ENCODE data around the gene SLCO2B1. TPM values are rescaled to one million over a fixed set of nuclear protein-coding genes. Genes with fewer than 3 reads are reported as not detected.

The SLCO2B1 gene
- total RNA-seq, 1 donor from 2014 or later, result 0.18 TPM

DNA sequence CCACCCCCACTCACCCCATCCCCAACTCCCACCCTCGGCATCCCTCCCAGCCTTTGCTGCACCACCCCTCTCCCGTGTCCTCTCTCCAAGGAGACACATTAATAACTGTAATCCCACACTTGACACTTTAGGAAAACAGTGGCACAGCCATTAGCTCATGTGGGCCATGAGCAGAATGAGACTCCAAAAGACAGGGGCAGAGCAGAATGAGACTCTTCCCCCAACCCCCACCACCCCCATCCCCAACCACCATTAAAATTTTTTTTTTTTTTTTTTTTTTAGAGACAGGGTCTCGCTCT is 6.2 kb upstream of the SLCO2B1 start:
- Mint-ChIP-seq H3K36me3 (ENCODE audit: low read depth) (no peaks in the 10 kb centered on the region), H3K4me1 (peaks cover 21% of the 10 kb centered on the region), H3K4me3 (no peak overlapping the region), H3K9me3 (no peaks in the 10 kb centered on the region), H3K27ac (no peak overlapping the region), H3K27me3 (peaks cover 4% of the 10 kb centered on the region)
- DNase-seq (no peak), ATAC-seq (ENCODE audit: low read depth) (no peak)
- intact Hi-C loops (cut with micrococcal nuclease), result loop anchor here (1.0 to 5.0 kb wide), 6 partner anchors 61 to 214 kb away; no protein-coding TSS in a partner anchor
- ChIA-PET CTCF (interaction anchor here (3.5 to 6.6 kb wide), 2 partner anchors 104 kb away, joined by 19 to 125 read pairs; no protein-coding TSS in a partner anchor), POLR2A (no interaction called here)
- TF ChIP-seq, protein P1, sequence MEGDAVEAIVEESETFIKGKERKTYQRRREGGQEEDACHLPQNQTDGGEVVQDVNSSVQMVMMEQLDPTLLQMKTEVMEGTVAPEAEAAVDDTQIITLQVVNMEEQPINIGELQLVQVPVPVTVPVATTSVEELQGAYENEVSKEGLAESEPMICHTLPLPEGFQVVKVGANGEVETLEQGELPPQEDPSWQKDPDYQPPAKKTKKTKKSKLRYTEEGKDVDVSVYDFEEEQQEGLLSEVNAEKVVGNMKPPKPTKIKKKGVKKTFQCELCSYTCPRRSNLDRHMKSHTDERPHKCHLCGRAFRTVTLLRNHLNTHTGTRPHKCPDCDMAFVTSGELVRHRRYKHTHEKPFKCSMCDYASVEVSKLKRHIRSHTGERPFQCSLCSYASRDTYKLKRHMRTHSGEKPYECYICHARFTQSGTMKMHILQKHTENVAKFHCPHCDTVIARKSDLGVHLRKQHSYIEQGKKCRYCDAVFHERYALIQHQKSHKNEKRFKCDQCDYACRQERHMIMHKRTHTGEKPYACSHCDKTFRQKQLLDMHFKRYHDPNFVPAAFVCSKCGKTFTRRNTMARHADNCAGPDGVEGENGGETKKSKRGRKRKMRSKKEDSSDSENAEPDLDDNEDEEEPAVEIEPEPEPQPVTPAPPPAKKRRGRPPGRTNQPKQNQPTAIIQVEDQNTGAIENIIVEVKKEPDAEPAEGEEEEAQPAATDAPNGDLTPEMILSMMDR (IDR thresholded peaks at IDR 0.05), result no peak

DNA sequence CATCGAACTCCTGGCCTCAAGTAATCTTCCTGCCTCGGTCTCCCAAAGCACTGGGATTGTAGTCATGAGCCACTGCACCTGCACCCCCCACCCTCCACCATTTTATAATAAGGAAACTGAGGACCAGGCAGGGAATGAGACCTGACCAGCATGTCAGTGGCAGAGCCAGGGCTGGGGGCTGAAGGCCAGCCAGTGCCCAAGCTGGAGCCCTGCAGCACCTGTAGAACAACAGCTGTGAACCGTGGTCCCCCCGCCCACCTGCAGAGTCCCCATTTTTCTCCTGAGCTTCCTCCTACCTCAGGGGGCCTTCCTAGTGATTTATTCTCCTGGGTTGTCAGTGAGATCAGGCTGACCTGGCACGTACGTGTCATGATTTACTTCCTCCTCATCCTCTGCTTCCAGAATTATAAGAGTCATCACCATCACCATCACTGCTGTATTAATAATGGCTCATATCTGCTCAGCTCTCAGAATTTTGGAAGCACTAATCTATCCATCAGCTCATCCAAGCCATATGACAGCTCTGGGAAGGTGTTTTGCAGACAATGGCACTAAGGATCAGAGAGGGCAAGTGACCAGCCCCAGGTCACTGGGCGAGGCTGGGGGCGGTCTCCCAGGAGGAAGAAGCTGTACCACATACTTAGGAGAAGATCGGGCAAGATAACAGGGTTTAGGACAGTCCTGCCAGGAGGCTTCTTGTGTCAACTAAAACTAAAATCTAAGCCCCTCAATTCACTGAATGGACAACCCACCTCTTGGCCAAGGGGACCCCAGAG is 5.5 kb upstream of the SLCO2B1 start:
- no peak for ATAC-seq (ENCODE audit: low read depth)
- CTCF ChIA-PET, result interaction anchor here (1.1 to 3.5 kb wide), 2 partner anchors 12 to 104 kb away, joined by 3 to 19 read pairs; no protein-coding TSS in a partner anchor
- no peak overlapping the region for H3K4me3 Mint-ChIP-seq
- H3K4me1 Mint-ChIP-seq, result peaks cover 20% of the 10 kb centered on the region
- no peak for DNase-seq
- no peaks in the 10 kb centered on the region for H3K36me3 Mint-ChIP-seq (ENCODE audit: low read depth)
- POLR2A ChIA-PET, result no interaction called here
- TF ChIP-seq, protein P1 (IDR thresholded peaks at IDR 0.05), result no peak
- peaks cover 4% of the 10 kb centered on the region for H3K27me3 Mint-ChIP-seq
- H3K27ac Mint-ChIP-seq, result no peak overlapping the region
- intact Hi-C loops (cut with micrococcal nuclease), result loop anchor here (2.0 kb wide), 1 partner anchor 215 kb away; no protein-coding TSS in a partner anchor
- no peaks in the 10 kb centered on the region for H3K9me3 Mint-ChIP-seq

DNA sequence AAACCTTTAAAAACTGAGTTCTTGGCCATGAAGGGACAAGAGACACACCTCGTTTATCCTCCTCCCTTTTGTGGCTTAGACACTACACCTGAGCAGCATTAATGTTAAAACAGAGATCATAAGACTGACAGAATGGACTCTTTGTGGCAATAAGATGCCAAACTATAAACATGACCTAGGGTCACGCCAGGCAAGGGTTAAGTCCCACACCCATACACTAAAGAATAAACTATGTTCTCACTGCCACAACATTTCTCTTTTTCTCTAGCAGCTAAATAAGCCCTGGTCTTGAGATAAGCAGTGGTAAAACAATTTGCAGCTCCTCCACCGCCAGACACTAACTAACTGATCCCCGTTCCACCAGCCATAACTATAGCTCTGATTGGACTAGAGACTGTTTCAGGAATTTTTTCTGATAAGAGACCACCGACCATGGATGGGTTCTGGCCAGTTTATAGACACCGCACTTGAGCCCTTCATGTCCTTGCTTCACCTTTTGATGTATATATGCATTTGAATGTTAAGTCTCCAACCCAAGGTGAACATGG is 4.9 kb upstream of the SLCO2B1 start:
- intact Hi-C loops (cut with micrococcal nuclease), result loop anchor here (2.0 kb wide), 1 partner anchor 215 kb away; no protein-coding TSS in a partner anchor
- Mint-ChIP-seq H3K9me3 (no peaks in the 10 kb centered on the region), H3K27me3 (peaks cover 8% of the 10 kb centered on the region), H3K27ac (no peak overlapping the region), H3K36me3 (ENCODE audit: low read depth) (no peaks in the 10 kb centered on the region), H3K4me1 (peaks cover 17% of the 10 kb centered on the region), H3K4me3 (no peak overlapping the region)
- DNase-seq (no peak), ATAC-seq (ENCODE audit: low read depth) (no peak)
- CTCF ChIA-PET, result interaction anchor here (1.1 to 3.5 kb wide), 2 partner anchors 11 to 103 kb away, joined by 3 to 19 read pairs; no protein-coding TSS in a partner anchor
- TF ChIP-seq, protein P1 (IDR thresholded peaks at IDR 0.05), result no peak
- POLR2A ChIA-PET, result no interaction called here

DNA sequence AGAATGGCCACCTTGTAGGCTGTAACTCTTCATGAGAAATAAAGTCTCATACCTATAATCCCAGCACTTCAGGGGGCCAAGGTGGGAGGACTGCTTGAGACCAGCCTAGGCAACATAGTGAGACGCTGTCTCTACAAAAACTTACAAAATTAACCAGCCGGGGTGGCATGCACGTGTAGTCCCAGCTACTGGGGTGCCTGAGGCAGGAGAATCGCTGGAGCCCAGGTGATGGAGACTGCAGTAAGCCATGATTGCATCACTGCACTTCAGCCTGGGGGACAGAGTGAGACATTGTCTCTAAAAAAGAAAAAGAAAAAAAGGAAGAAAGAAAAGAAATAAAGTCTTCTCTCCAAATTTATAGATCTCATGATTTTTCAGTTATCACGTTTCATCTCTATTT is 4.2 kb upstream of the SLCO2B1 start:
- no peak for ATAC-seq (ENCODE audit: low read depth)
- POLR2A ChIA-PET, result no interaction called here
- DNase-seq, result no peak
- TF ChIP-seq, protein P1 (IDR thresholded peaks at IDR 0.05), result no peak
- Mint-ChIP-seq H3K27ac (no peak overlapping the region), H3K4me1 (peaks cover 17% of the 10 kb centered on the region), H3K9me3 (no peaks in the 10 kb centered on the region), H3K27me3 (peaks cover 14% of the 10 kb centered on the region), H3K36me3 (ENCODE audit: low read depth) (no peaks in the 10 kb centered on the region), H3K4me3 (no peak overlapping the region)
- intact Hi-C loops (cut with micrococcal nuclease), result no loop called here
- CTCF ChIA-PET, result interaction anchor here (1.1 to 3.5 kb wide), 2 partner anchors 11 to 102 kb away, joined by 3 to 19 read pairs; no protein-coding TSS in a partner anchor

DNA sequence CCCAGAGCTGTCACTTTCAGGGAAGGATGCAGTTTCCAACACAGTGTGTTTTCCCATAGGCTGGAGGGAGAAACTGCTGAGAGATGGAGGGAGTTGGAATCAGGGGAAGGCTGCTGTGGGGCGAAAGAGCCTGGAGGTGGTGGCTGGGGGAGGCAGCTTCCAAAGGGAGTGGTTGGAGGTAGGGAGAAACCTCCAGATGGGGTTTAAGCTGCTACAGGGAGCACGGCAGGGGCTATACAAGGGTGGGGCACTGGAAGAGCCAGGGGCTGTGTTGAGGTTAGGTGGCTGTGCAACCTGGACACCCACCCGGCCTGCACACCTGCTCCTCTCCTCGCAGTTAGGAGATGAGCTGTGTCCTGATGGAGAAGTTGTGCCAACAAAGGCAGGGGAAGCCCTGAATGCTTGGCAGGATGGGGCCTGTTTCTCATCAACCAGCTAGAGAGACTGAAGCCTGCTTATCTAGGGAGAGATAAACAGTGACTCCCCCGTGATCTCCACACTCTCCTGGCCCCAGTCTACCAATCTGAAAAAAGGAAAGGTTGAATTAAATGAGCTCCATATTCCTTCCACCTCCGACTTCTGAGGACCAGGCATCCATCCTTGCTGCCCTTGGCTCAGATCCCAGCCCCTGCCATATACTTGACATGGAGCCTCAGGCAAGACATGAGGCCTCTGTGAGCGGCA is 3.6 kb upstream of the SLCO2B1 start:
- H3K9me3 Mint-ChIP-seq, result no peaks in the 10 kb centered on the region
- H3K4me3 Mint-ChIP-seq, result no peak overlapping the region
- H3K27ac Mint-ChIP-seq, result no peak overlapping the region
- CTCF ChIA-PET, result interaction anchor here (3.5 kb wide), 1 partner anchor 102 kb away, joined by 19 read pairs; no protein-coding TSS in a partner anchor
- DNase-seq (no peak), ATAC-seq (ENCODE audit: low read depth) (no peak)
- intact Hi-C loops (cut with micrococcal nuclease), result no loop called here
- H3K27me3 Mint-ChIP-seq, result peaks cover 15% of the 10 kb centered on the region
- TF ChIP-seq, protein P1 (IDR thresholded peaks at IDR 0.05), result no peak
- no peaks in the 10 kb centered on the region for H3K36me3 Mint-ChIP-seq (ENCODE audit: low read depth)
- POLR2A ChIA-PET, result no interaction called here
- peaks cover 17% of the 10 kb centered on the region for H3K4me1 Mint-ChIP-seq
